ENCODE data around the gene PTPN12. TPM values are rescaled to one million over a fixed set of nuclear protein-coding genes. Genes with fewer than 3 reads are reported as not detected.

The PTPN12 gene
- total and polyA plus RNA-seq, 2 of the 4 experiments (the other 2 are of a cell fraction) = 24.7 to 31.0 TPM

- TF ChIP-seq MXI1 (IDR thresholded peaks at IDR 0.05; ENCODE audit: borderline replicate concordance, low read depth, low read length) (no peak), RAD21 (IDR thresholded peaks at IDR 0.05; ENCODE audit: low read length) (no peak), BHLHE40 (IDR thresholded peaks at IDR 0.05; ENCODE audit: low read depth, low read length) (no peak), RCOR1 (IDR thresholded peaks at IDR 0.05; ENCODE audit: insufficient replicate concordance, low read length) (no peak)
- CTCF ChIA-PET = no interaction called here
- ATAC-seq (ENCODE audit: low read depth) = no peak
- WGBS, 2 experiments (ENCODE audit: extremely low coverage in 2 of 2, insufficient read length in 1 of 2) = 40% methylated on average over 1 of the region's 2 CpGs; no CpG with 5 or more reads in 1 of the 2 experiments
- no peak overlapping the region for H2AFZ ChIP-seq (replicated peaks; ENCODE audit: low read length, poor library complexity)
- no peak for DNase-seq
- H2BK20ac ChIP-seq (ENCODE audit: low read depth, low read length) = no peak overlapping the region
- intact Hi-C loops (cut with micrococcal nuclease) (no loop called here), dilution Hi-C loops (cut with HindIII; ENCODE audit: low sequenced_read_pairs, unreplicated experiment) (no loop called here), in situ Hi-C loops (cut with MboI; ENCODE audit: low sequenced_read_pairs) (no loop called here)
- no peak overlapping the region for H3K56ac ChIP-seq (ENCODE audit: extremely low read depth, insufficient read depth, low read length)
- no peaks in the 10 kb centered on the region for H3K4me1 ChIP-seq (ENCODE audit: control insufficient read depth, insufficient read depth, low read length)
- H2BK120ac ChIP-seq (ENCODE audit: low read depth, low read length) = no peak overlapping the region
- no peak overlapping the region for H3K14ac ChIP-seq (replicated peaks; ENCODE audit: low read depth, low read length)
- POLR2A ChIA-PET (ENCODE audit: unreplicated experiment) = no interaction called here
- H3K9ac ChIP-seq (ENCODE audit: low read depth, low read length) = no peak overlapping the region
- no peak overlapping the region for H3K4me2 ChIP-seq (ENCODE audit: low read depth, low read length)
- H3K36me3 ChIP-seq (ENCODE audit: control insufficient read depth, insufficient read depth, low read length) = no peaks in the 10 kb centered on the region
- H4K8ac ChIP-seq (ENCODE audit: low read depth in 2 of 2, low read length in 2 of 2) = no peak overlapping the region
- no peak overlapping the region for H3K23ac ChIP-seq (ENCODE audit: low read depth, low read length)
- no peak overlapping the region for H3K18ac ChIP-seq (ENCODE audit: low read depth, low read length)
- no peak overlapping the region for H4K5ac ChIP-seq (ENCODE audit: low read depth, low read length)
- H4K91ac ChIP-seq (ENCODE audit: insufficient read depth, low read depth, low read length) = no peak overlapping the region
- BruUV-seq (replicated peaks) = no TSS peak
- no peaks in the 10 kb centered on the region for H3K9me3 ChIP-seq (ENCODE audit: control insufficient read depth, insufficient read depth, low read length)
- H2AK9ac ChIP-seq (replicated peaks; ENCODE audit: low read depth, low read length, poor library complexity) = no peak overlapping the region
- no peaks in the 10 kb centered on the region for H3K27me3 ChIP-seq (ENCODE audit: control insufficient read depth, insufficient read depth, low read length)
- H3K79me1 ChIP-seq (ENCODE audit: low read depth in 1 of 2, low read length in 2 of 2) = peaks cover 0 to 6% of the 10 kb centered on the region in 2 experiments; a peak in 1 of 4 replicates
- no peak overlapping the region for H3K27ac ChIP-seq (ENCODE audit: insufficient read depth, low read length)
- H2BK5ac ChIP-seq (ENCODE audit: low read depth, low read length, poor library complexity, severe bottlenecking) = no peak overlapping the region
- no peak overlapping the region for H3K4ac ChIP-seq (ENCODE audit: low read depth, low read length)
- H2AK5ac ChIP-seq (ENCODE audit: low read depth, low read length) = no peak overlapping the region
- no peak overlapping the region for H3K4me3 ChIP-seq (ENCODE audit: insufficient read depth, low read depth, low read length)
- no peaks in the 10 kb centered on the region for H4K20me1 ChIP-seq (ENCODE audit: insufficient read depth, low read length)
- H2BK15ac ChIP-seq (ENCODE audit: low read depth, low read length) = no peak overlapping the region
- no peaks in the 10 kb centered on the region for H3K9me1 ChIP-seq (ENCODE audit: insufficient read depth, low read length)
These were observed 6.1 kb upstream of the PTPN12 start for GRCh38 chr7:77531038-77531437.

Data from IMR-90 (cell line).